HepG2 (cell line): ENCODE measurements around the gene STKLD1. TPM values are rescaled to one million over a fixed set of nuclear protein-coding genes. Genes with fewer than 3 reads are reported as not detected.

ENCODE experiments used
- ATF7 ChIP-seq, 2 experiments: fragments of 450-650 bp in 1 of 2; sonication (generic) in 1 of 2; formaldehyde crosslinking in 1 of 2; IDR thresholded peaks; 2 replicates each; pipeline versions ENCODE4 v1.4.0 to v1.6.1; 2016 to 2020; ENCODE audit warnings: antibody characterized with exemption in 1 of 2, mild to moderate bottlenecking in 1 of 2, missing genetic modification reagents in 1 of 2
- CTCF ChIP-seq: sonication (generic); formaldehyde crosslinking; IDR thresholded peaks from 2 replicates; pipeline ENCODE4 v1.5.0; 2020; ENCODE audit warnings: mild to moderate bottlenecking, missing genetic modification reagents, moderate library complexity
- DNMT1 ChIP-seq: sonication (generic); formaldehyde crosslinking; IDR thresholded peaks from 2 replicates; pipeline ENCODE4 v1.5.1; 2020; ENCODE audit warnings: mild to moderate bottlenecking, missing genetic modification reagents
- NR3C1 ChIP-seq: sonication (generic); formaldehyde crosslinking; IDR thresholded peaks from 2 replicates; pipeline ENCODE4 v1.4.0; 2020; ENCODE audit warnings: missing genetic modification reagents
- REXO4 ChIP-seq: sonication (generic); formaldehyde crosslinking; IDR thresholded peaks from 2 replicates; pipeline ENCODE4 v1.8.0; 2022; ENCODE audit warnings: missing genetic modification reagents, mild to moderate bottlenecking, borderline replicate concordance
- RFXANK ChIP-seq: IDR thresholded peaks from 2 replicates; pipeline ENCODE4 v1.6.1; 2016
- RORA ChIP-seq: sonication (generic); formaldehyde crosslinking; IDR thresholded peaks from 2 replicates; pipeline ENCODE4 v1.5.0; 2020; ENCODE audit warnings: mild to moderate bottlenecking, missing genetic modification reagents, moderate library complexity
- SPEN ChIP-seq: sonication (generic); formaldehyde crosslinking; IDR thresholded peaks from 2 replicates; pipeline ENCODE4 v1.5.1; 2020; ENCODE audit warnings: low read depth, mild to moderate bottlenecking, missing genetic modification reagents
- YEATS4 ChIP-seq: sonication (generic); formaldehyde crosslinking; IDR thresholded peaks from 2 replicates; pipeline ENCODE4 v1.4.0; 2020; ENCODE audit warnings: missing genetic modification reagents, borderline replicate concordance
- ZMAT3 ChIP-seq: sonication (generic); formaldehyde crosslinking; conservative IDR thresholded peaks from 2 replicates; pipeline ENCODE4 v1.7.0; 2021; ENCODE audit warnings: missing genetic modification reagents
- ZNF687 ChIP-seq: sonication (generic); formaldehyde crosslinking; IDR thresholded peaks from 2 replicates; pipeline ENCODE4 v1.5.1; 2020; ENCODE audit warnings: mild to moderate bottlenecking, missing genetic modification reagents, moderate library complexity
- ZNF746 ChIP-seq: sonication (generic); formaldehyde crosslinking; IDR thresholded peaks from 2 replicates; pipeline ENCODE4 v1.8.0; 2022; ENCODE audit warnings: mild to moderate bottlenecking, missing genetic modification reagents
- ZNF777 ChIP-seq: sonication (generic); formaldehyde crosslinking; IDR thresholded peaks from 2 replicates; pipeline ENCODE4 v1.4.0; 2020; ENCODE audit warnings: missing genetic modification reagents
- ZSCAN25 ChIP-seq: sonication (generic); formaldehyde crosslinking; IDR thresholded peaks from 2 replicates; pipeline ENCODE4 v1.8.0; 2022; ENCODE audit warnings: mild to moderate bottlenecking, missing genetic modification reagents
- polyA plus RNA-seq, 8 experiments: library from polyadenylated mRNA; depleted of rRNA in 3 of 8; stranded (reverse) in 7 of 8; unstranded in 1 of 8; fragments of >200 nt; fragmentation: Illumina TruSeq in 4 of 8; extraction: Trizol in 4 of 8; gene quantifications; 2 replicates each; pipeline versions ENCODE4 v1.2.1 to v1.2.3, GENCODE V29; 2011 to 2016; ENCODE audit warnings: low read depth in 4 of 8, missing spikeins in 1 of 8, mixed read lengths in 1 of 8; ENCODE audit not compliant: insufficient read depth in 1 of 8
- total RNA-seq, 5 experiments: library from RNA; depleted of rRNA; stranded (reverse); fragments of >200 nt; fragmentation: Illumina TruSeq; extraction: Trizol; gene quantifications; 2 replicates each; pipeline ENCODE4 v1.2.3, GENCODE V29; 2016; ENCODE audit warnings: low read depth in 1 of 5

The STKLD1 gene
- total and polyA plus RNA-seq, 2 of the 13 experiments (the other 11 are each of a cell fraction or from before 2014, with no cell fraction given), result 1.5 to 2.2 TPM

GRCh38 chr9:133428617-133429101 lies 52.5 kb downstream of the STKLD1 start (continued):
- peak; percentile 22; the same call in 1 of the 2 replicates for TF ChIP-seq ZSCAN25 (CRISPR knock-in tag)
- TF ChIP-seq ATF7 (IDR thresholded peaks at IDR 0.05), result no peak
- TF ChIP-seq ATF7 (CRISPR knock-in tag; IDR thresholded peaks at IDR 0.05), result no peak
- TF ChIP-seq SPEN (CRISPR knock-in tag), result 0 out of 2 replicates have a peak, but pooled peaks have one; percentile 40
- TF ChIP-seq DNMT1 (CRISPR knock-in tag), result 0 out of 2 replicates have a peak, but pooled peaks have one; percentile 18
- peak; percentile 23; the same call in 1 of the 2 replicates for TF ChIP-seq ZNF746 (CRISPR knock-in tag)
- no peak for TF ChIP-seq ZMAT3 (CRISPR knock-in tag)
- TF ChIP-seq RORA, result no peak
- peak; percentile 96 for TF ChIP-seq ZNF777 (CRISPR knock-in tag)
- TF ChIP-seq CTCF (CRISPR knock-in tag), result peak; percentile 28; the same call in 1 of the 2 replicates
- no peak for TF ChIP-seq NR3C1 (CRISPR knock-in tag)
- TF ChIP-seq RFXANK (CRISPR knock-in tag), result no peak
- TF ChIP-seq ZNF687, result peak; percentile 67
- TF ChIP-seq REXO4, result no peak
- TF ChIP-seq YEATS4 (CRISPR knock-in tag), result no peak
